BLaER1 treated with 17β-estradiol and CSF1 and Interleukin-3, amounts not matched to agents 10 nM and 100 nM (cell line): Measurements from ENCODE around the gene MBOAT2.

Source experiments
- H3K27ac ChIP-seq, 11 experiments: shearing (Covaris generic); formaldehyde crosslinking; 2 replicates each; pipeline ENCODE4 v1.8.1; 2022
- H3K27me3 ChIP-seq, 11 experiments: shearing (Covaris generic); formaldehyde crosslinking; 2 replicates each; pipeline ENCODE4 v1.8.1; 2022
- H3K36me3 ChIP-seq, 11 experiments: shearing (Covaris generic); formaldehyde crosslinking; 2 replicates each; pipeline ENCODE4 v1.8.1; 2022
- H3K4me1 ChIP-seq, 10 experiments: shearing (Covaris generic); formaldehyde crosslinking; 2 replicates each; pipeline ENCODE4 v1.8.1; 2022
- H3K4me2 ChIP-seq, 11 experiments: shearing (Covaris generic); formaldehyde crosslinking; 2 replicates each; pipeline ENCODE4 v1.8.1; 2022
- H3K4me3 ChIP-seq, 10 experiments: shearing (Covaris generic); formaldehyde crosslinking; 2 replicates each; pipeline ENCODE4 v1.8.1; 2022
- H3K9ac ChIP-seq, 11 experiments: shearing (Covaris generic); formaldehyde crosslinking; 2 replicates each; pipeline ENCODE4 v1.8.1; 2022
- H3K9me3 ChIP-seq, 11 experiments: shearing (Covaris generic); formaldehyde crosslinking; replicated peaks in 1 of 11; 2 replicates each; pipeline ENCODE4 v1.8.1; 2022
- H4K20me1 ChIP-seq, 11 experiments: shearing (Covaris generic); formaldehyde crosslinking; 2 replicates each; pipeline ENCODE4 v1.8.1; 2022
- Cebpa-rat ChIP-seq, 11 experiments: shearing (Covaris generic); IDR thresholded peaks; 2 replicates each; pipeline ENCODE4 v1.8.1; 2022

The MBOAT2 gene

GRCh38 chr2:8999797-9000196 lies 3.7 kb downstream of the MBOAT2 start:
- Histone ChIP-seq H3K4me2 (peak overlapping the region in 9 of 11 experiments; percentile 2 to 41 (median 26); a peak in 6 of 22 replicates), H3K36me3 (no peaks in the 10 kb centered on the region), H3K9ac (no peak overlapping the region), H3K4me3 (no peak overlapping the region), H3K4me1 (peaks cover 4 to 43% (median 27%) of the 10 kb centered on the region in 10 experiments; a peak in 19 of 20 replicates), H3K27me3 (peaks cover 0 to 7% (median 0%) of the 10 kb centered on the region in 11 experiments; a peak in 4 of 22 replicates), H3K27ac (no peak overlapping the region), H4K20me1 (peaks cover 0 to 22% (median 0%) of the 10 kb centered on the region in 11 experiments; a peak in 3 of 22 replicates), H3K9me3 (0 out of 22 replicates have a peak, but pooled peaks cover 0 to 5% (median 0%) of the 10 kb centered on the region in 11 experiments)
- no peak for TF ChIP-seq Cebpa-rat (IDR thresholded peaks at IDR 0.05)

- H3K9me3 ChIP-seq: 0 out of 22 replicates have a peak, but pooled peaks cover 0 to 5% (median 0%) of the 10 kb centered on the region in 11 experiments
- no peak for TF ChIP-seq Cebpa-rat (IDR thresholded peaks at IDR 0.05)
- no peak overlapping the region for H3K27ac ChIP-seq
- peaks cover 0 to 7% (median 0%) of the 10 kb centered on the region in 11 experiments; a peak in 4 of 22 replicates for H3K27me3 ChIP-seq
- peak overlapping the region in 2 of 11 experiments; percentile 13 to 22; a peak in 2 of 22 replicates for H3K4me2 ChIP-seq
- no peak overlapping the region for H3K9ac ChIP-seq
- peaks cover 0 to 22% (median 0%) of the 10 kb centered on the region in 11 experiments; a peak in 3 of 22 replicates for H4K20me1 ChIP-seq
- H3K4me3 ChIP-seq: no peak overlapping the region
- H3K4me1 ChIP-seq: peaks cover 0 to 40% (median 24%) of the 10 kb centered on the region in 10 experiments; a peak in 18 of 20 replicates
- H3K36me3 ChIP-seq: no peaks in the 10 kb centered on the region
Observed at GRCh38 chr2:8999102-8999446, 4.4 kb downstream of the MBOAT2 start.

GRCh38 chr2:8998418-8999101 lies 4.9 kb downstream of the MBOAT2 start:
- Histone ChIP-seq H3K4me1 (peaks cover 0 to 44% (median 29%) of the 10 kb centered on the region in 10 experiments; a peak in 18 of 20 replicates), H3K4me3 (no peak overlapping the region), H3K27ac (no peak overlapping the region), H3K27me3 (peaks cover 0 to 7% (median 0%) of the 10 kb centered on the region in 11 experiments; a peak in 4 of 22 replicates), H4K20me1 (peaks cover 0 to 22% (median 0%) of the 10 kb centered on the region in 11 experiments; a peak in 3 of 22 replicates), H3K36me3 (no peaks in the 10 kb centered on the region), H3K9ac (no peak overlapping the region), H3K9me3 (0 out of 22 replicates have a peak, but pooled peaks cover 0 to 5% (median 0%) of the 10 kb centered on the region in 11 experiments), H3K4me2 (peak overlapping the region in 4 of 11 experiments; percentile 13 to 29 (median 24); a peak in 6 of 22 replicates)
- no peak for TF ChIP-seq Cebpa-rat (IDR thresholded peaks at IDR 0.05)

GRCh38 chr2:8997631-8998030 lies 5.9 kb downstream of the MBOAT2 start:
- Histone ChIP-seq H3K4me3 (no peak overlapping the region), H3K4me2 (no peak overlapping the region), H4K20me1 (peaks cover 0 to 22% (median 0%) of the 10 kb centered on the region in 11 experiments; a peak in 3 of 22 replicates), H3K4me1 (peaks cover 0 to 45% (median 29%) of the 10 kb centered on the region in 10 experiments; a peak in 18 of 20 replicates), H3K9me3 (0 out of 22 replicates have a peak, but pooled peaks cover 0 to 5% (median 0%) of the 10 kb centered on the region in 11 experiments), H3K9ac (no peak overlapping the region), H3K36me3 (no peaks in the 10 kb centered on the region), H3K27ac (no peak overlapping the region), H3K27me3 (peaks cover 0 to 1% (median 0%) of the 10 kb centered on the region in 11 experiments; a peak in 4 of 22 replicates)
- no peak for TF ChIP-seq Cebpa-rat (IDR thresholded peaks at IDR 0.05)

GRCh38 chr2:8997108-8997507 lies 6.4 kb downstream of the MBOAT2 start:
- no peaks in the 10 kb centered on the region for H3K27me3 ChIP-seq
- H3K27ac ChIP-seq: no peak overlapping the region
- H3K9ac ChIP-seq: no peak overlapping the region
- 0 out of 22 replicates have a peak, but pooled peaks cover 0 to 5% (median 0%) of the 10 kb centered on the region in 11 experiments for H3K9me3 ChIP-seq
- peaks cover 0 to 39% (median 24%) of the 10 kb centered on the region in 10 experiments; a peak in 18 of 20 replicates for H3K4me1 ChIP-seq
- no peak for TF ChIP-seq Cebpa-rat (IDR thresholded peaks at IDR 0.05)
- no peaks in the 10 kb centered on the region for H3K36me3 ChIP-seq
- no peak overlapping the region for H3K4me3 ChIP-seq
- peaks cover 0 to 16% (median 0%) of the 10 kb centered on the region in 11 experiments; a peak in 3 of 22 replicates for H4K20me1 ChIP-seq
- H3K4me2 ChIP-seq: no peak overlapping the region

- H3K4me1 ChIP-seq: peaks cover 0 to 37% (median 22%) of the 10 kb centered on the region in 10 experiments; a peak in 17 of 20 replicates
- peaks cover 0 to 7% (median 0%) of the 10 kb centered on the region in 11 experiments; a peak in 2 of 22 replicates for H4K20me1 ChIP-seq
- H3K27me3 ChIP-seq: no peaks in the 10 kb centered on the region
- no peaks in the 10 kb centered on the region for H3K36me3 ChIP-seq
- H3K27ac ChIP-seq: no peak overlapping the region
- TF ChIP-seq Cebpa-rat (IDR thresholded peaks at IDR 0.05): no peak
- H3K9me3 ChIP-seq: 0 out of 22 replicates have a peak, but pooled peaks cover 0 to 5% (median 0%) of the 10 kb centered on the region in 11 experiments
- H3K4me2 ChIP-seq: no peak overlapping the region
- H3K9ac ChIP-seq: no peak overlapping the region
- no peak overlapping the region for H3K4me3 ChIP-seq
Observed at GRCh38 chr2:8996006-8996405, 7.5 kb downstream of the MBOAT2 start.

GRCh38 chr2:8994386-8994785 lies 9.1 kb downstream of the MBOAT2 start:
- Histone ChIP-seq H3K36me3 (no peaks in the 10 kb centered on the region), H4K20me1 (peaks cover 0 to 6% (median 0%) of the 10 kb centered on the region in 11 experiments; a peak in 1 of 22 replicates), H3K27ac (no peak overlapping the region), H3K4me1 (peaks cover 0 to 26% (median 16%) of the 10 kb centered on the region in 10 experiments; a peak in 14 of 20 replicates), H3K4me3 (no peak overlapping the region), H3K4me2 (peak overlapping the region in 5 of 11 experiments; percentile 13 to 39 (median 36); a peak in 6 of 22 replicates), H3K9ac (no peak overlapping the region), H3K27me3 (no peaks in the 10 kb centered on the region), H3K9me3 (0 out of 22 replicates have a peak, but pooled peaks cover 0 to 5% (median 0%) of the 10 kb centered on the region in 11 experiments)
- no peak for TF ChIP-seq Cebpa-rat (IDR thresholded peaks at IDR 0.05)

- H3K27ac ChIP-seq: no peak overlapping the region
- no peak overlapping the region for H3K9ac ChIP-seq
- no peaks in the 10 kb centered on the region for H3K36me3 ChIP-seq
- peaks cover 0 to 23% (median 15%) of the 10 kb centered on the region in 10 experiments; a peak in 14 of 20 replicates for H3K4me1 ChIP-seq
- no peak overlapping the region for H3K4me3 ChIP-seq
- H3K9me3 ChIP-seq: 0 out of 22 replicates have a peak, but pooled peaks cover 0 to 5% (median 0%) of the 10 kb centered on the region in 11 experiments
- no peak for TF ChIP-seq Cebpa-rat (IDR thresholded peaks at IDR 0.05)
- H3K4me2 ChIP-seq: peak overlapping the region in 8 of 11 experiments; percentile 4 to 39 (median 32); a peak in 10 of 22 replicates
- H4K20me1 ChIP-seq: peaks cover 0 to 6% (median 0%) of the 10 kb centered on the region in 11 experiments; a peak in 1 of 22 replicates
- no peaks in the 10 kb centered on the region for H3K27me3 ChIP-seq
Observed at GRCh38 chr2:8993902-8994278, 9.6 kb downstream of the MBOAT2 start.
